ENCODE measurements around the gene TPM1.

The TPM1 gene

GRCh38 chr15:63107895-63108546 lies 65.5 kb downstream of the TPM1 start:
- Histone ChIP-seq H3K36me3 (no peaks in the 10 kb centered on the region), H3K27me3 (no peaks in the 10 kb centered on the region), H3K27ac (no peak overlapping the region), H3K4me1 (ENCODE audit: control insufficient read depth in 1 of 2, insufficient read depth in 1 of 2, low read depth in 1 of 2, low read length in 1 of 2) (peaks cover 9 to 19% of the 10 kb centered on the region in 2 experiments), H3K4me3 (ENCODE audit: low read depth in 1 of 2, low read length in 1 of 2) (no peak overlapping the region), H3K9me3 (no peaks in the 10 kb centered on the region)
- no peak for TF ChIP-seq CTCF (IDR thresholded peaks at IDR 0.05)

GRCh38 chr15:63109498-63109897 lies 67.0 kb downstream of the TPM1 start:
- no peaks in the 10 kb centered on the region for H3K27me3 ChIP-seq
- H3K4me1 ChIP-seq (ENCODE audit: control insufficient read depth in 1 of 2, insufficient read depth in 1 of 2, low read depth in 1 of 2, low read length in 1 of 2), result peaks cover 7 to 8% of the 10 kb centered on the region in 2 experiments
- H3K36me3 ChIP-seq, result no peaks in the 10 kb centered on the region
- H3K4me3 ChIP-seq (ENCODE audit: low read depth in 1 of 2, low read length in 1 of 2), result no peak overlapping the region
- no peak overlapping the region for H3K27ac ChIP-seq
- no peak for TF ChIP-seq CTCF (IDR thresholded peaks at IDR 0.05)
- H3K9me3 ChIP-seq, result no peaks in the 10 kb centered on the region

- no peak overlapping the region for H3K4me3 ChIP-seq (ENCODE audit: low read depth in 1 of 2, low read length in 1 of 2)
- H3K27ac ChIP-seq, result no peak overlapping the region
- H3K9me3 ChIP-seq, result no peaks in the 10 kb centered on the region
- H3K27me3 ChIP-seq, result no peaks in the 10 kb centered on the region
- peaks cover 3 to 4% of the 10 kb centered on the region in 2 experiments for H3K4me1 ChIP-seq (ENCODE audit: control insufficient read depth in 1 of 2, insufficient read depth in 1 of 2, low read depth in 1 of 2, low read length in 1 of 2)
- no peak for TF ChIP-seq CTCF (IDR thresholded peaks at IDR 0.05)
- no peaks in the 10 kb centered on the region for H3K36me3 ChIP-seq
Measured at GRCh38 chr15:63109920-63110319, 67.4 kb downstream of the TPM1 start.

GRCh38 chr15:63110428-63111026 lies 68.0 kb downstream of the TPM1 start:
- H3K27me3 ChIP-seq, result no peaks in the 10 kb centered on the region
- H3K4me3 ChIP-seq (ENCODE audit: low read depth in 1 of 2, low read length in 1 of 2), result no peak overlapping the region
- H3K9me3 ChIP-seq, result no peaks in the 10 kb centered on the region
- no peak overlapping the region for H3K27ac ChIP-seq
- TF ChIP-seq CTCF (IDR thresholded peaks at IDR 0.05), result no peak
- H3K36me3 ChIP-seq, result no peaks in the 10 kb centered on the region
- H3K4me1 ChIP-seq (ENCODE audit: control insufficient read depth in 1 of 2, insufficient read depth in 1 of 2, low read depth in 1 of 2, low read length in 1 of 2), result no peaks in the 10 kb centered on the region

GRCh38 chr15:63111481-63111880 lies 68.9 kb downstream of the TPM1 start:
- Histone ChIP-seq H3K36me3 (no peaks in the 10 kb centered on the region), H3K4me1 (ENCODE audit: control insufficient read depth in 1 of 2, insufficient read depth in 1 of 2, low read depth in 1 of 2, low read length in 1 of 2) (no peaks in the 10 kb centered on the region), H3K27ac (no peak overlapping the region), H3K4me3 (ENCODE audit: low read depth in 1 of 2, low read length in 1 of 2) (no peak overlapping the region), H3K9me3 (no peaks in the 10 kb centered on the region), H3K27me3 (no peaks in the 10 kb centered on the region)
- TF ChIP-seq CTCF (IDR thresholded peaks at IDR 0.05), result no peak
